C4-2B (cell line): ENCODE results near the gene TNK2.

Source experiments
- ZFX ChIP-seq: fragments of 450-650 bp; IDR thresholded peaks from 2 replicates; pipeline ENCODE4 v1.6.1; 2017
- TF ChIP-seq, protein P1 (sequence below): fragments of 450-650 bp; conservative IDR thresholded peaks from 2 replicates; pipeline ENCODE4 v1.5.1; 2017; ENCODE audit warnings: mild to moderate bottlenecking

DNA sequence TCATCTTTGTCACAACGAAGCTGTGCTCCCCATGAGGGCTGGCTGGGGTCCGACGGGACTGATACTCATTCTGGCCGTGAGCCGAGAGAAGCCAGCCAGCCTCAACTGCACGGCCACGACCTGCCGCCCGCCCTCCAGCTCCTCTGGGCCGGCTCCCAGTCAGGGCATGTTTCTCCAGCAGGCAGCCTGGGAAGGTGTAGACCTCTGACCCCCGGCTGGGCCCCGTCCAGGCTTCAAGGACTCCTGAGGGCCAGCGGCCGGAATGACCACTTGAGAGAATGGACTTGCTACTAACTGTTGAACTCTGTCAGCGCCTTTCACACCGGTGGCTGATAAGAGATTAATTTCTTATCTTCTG is 78.5 kb downstream of the TNK2 start:
- TF ChIP-seq, protein P1, sequence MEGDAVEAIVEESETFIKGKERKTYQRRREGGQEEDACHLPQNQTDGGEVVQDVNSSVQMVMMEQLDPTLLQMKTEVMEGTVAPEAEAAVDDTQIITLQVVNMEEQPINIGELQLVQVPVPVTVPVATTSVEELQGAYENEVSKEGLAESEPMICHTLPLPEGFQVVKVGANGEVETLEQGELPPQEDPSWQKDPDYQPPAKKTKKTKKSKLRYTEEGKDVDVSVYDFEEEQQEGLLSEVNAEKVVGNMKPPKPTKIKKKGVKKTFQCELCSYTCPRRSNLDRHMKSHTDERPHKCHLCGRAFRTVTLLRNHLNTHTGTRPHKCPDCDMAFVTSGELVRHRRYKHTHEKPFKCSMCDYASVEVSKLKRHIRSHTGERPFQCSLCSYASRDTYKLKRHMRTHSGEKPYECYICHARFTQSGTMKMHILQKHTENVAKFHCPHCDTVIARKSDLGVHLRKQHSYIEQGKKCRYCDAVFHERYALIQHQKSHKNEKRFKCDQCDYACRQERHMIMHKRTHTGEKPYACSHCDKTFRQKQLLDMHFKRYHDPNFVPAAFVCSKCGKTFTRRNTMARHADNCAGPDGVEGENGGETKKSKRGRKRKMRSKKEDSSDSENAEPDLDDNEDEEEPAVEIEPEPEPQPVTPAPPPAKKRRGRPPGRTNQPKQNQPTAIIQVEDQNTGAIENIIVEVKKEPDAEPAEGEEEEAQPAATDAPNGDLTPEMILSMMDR, result no peak
- TF ChIP-seq ZFX, result no peak
